GM12801 (cell line): ENCODE measurements around the gene PLA1A.

Experiments used
- CTCF ChIP-seq: IDR thresholded peaks from one replicate; pipeline ENCODE4 v1.5.1; 2011; ENCODE audit warnings: control low read depth; ENCODE audit not compliant: insufficient read length; ENCODE audit errors: extremely low read depth

The PLA1A gene

GRCh38 chr3:119662604-119663373, 65.1 kb downstream of the PLA1A start:
- no peak for TF ChIP-seq CTCF

- TF ChIP-seq CTCF = no peak
Observed at GRCh38 chr3:119663885-119664284, 66.2 kb downstream of the PLA1A start.

GRCh38 chr3:119664370-119664769, 66.7 kb downstream of the PLA1A start:
- no peak for TF ChIP-seq CTCF

- TF ChIP-seq CTCF = no peak
Observed at GRCh38 chr3:119664850-119665379, 67.2 kb downstream of the PLA1A start.

GRCh38 chr3:119665954-119666559, 68.4 kb downstream of the PLA1A start:
- TF ChIP-seq CTCF = no peak

GRCh38 chr3:119669906-119670570, 72.4 kb downstream of the PLA1A start:
- no peak for TF ChIP-seq CTCF

- TF ChIP-seq CTCF = no peak
Observed at GRCh38 chr3:119672776-119673175, 75.1 kb downstream of the PLA1A start.
